ENCODE measurements around the gene KRTAP10-7. TPM values are rescaled to one million over a fixed set of nuclear protein-coding genes. Genes with fewer than 3 reads are reported as not detected.
"Not testable (repeated sequence)": the region's sequence is repeated elsewhere in the genome, so short reads cannot be mapped to it uniquely, and the experiment has no call there.

Gene KRTAP10-7
- polyA plus RNA-seq, 4 donors, result not detected

DNA sequence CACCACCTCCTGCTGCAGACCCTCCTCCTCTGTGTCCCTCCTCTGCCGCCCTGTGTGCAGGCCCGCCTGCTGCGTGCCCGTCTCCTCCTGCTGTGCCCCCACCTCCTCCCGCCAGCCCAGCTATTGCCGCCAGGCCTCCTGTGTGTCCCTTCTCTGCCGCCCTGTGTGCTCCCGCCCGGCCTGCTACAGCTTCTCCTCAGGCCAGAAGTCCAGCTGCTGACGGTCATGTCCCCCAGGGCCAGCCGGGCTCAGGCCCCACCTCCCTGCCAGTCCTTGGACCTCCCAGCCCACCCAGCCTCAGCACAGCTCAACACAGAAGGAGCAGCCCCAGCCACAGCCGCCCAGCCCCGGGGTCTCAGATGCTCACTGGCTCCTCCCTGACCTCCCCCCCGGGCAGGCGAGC is 27.4 kb downstream of the KRTAP10-7 start:
- DNase-seq (ENCODE audit: low read depth in 4 of 4, low spot score in 3 of 4), result not testable (repeated sequence)

GRCh38 chr21:44628707-44629391 is 28.5 kb downstream of the KRTAP10-7 start:
- DNase-seq (ENCODE audit: low read depth in 4 of 4, low spot score in 3 of 4), result no peak

DNA sequence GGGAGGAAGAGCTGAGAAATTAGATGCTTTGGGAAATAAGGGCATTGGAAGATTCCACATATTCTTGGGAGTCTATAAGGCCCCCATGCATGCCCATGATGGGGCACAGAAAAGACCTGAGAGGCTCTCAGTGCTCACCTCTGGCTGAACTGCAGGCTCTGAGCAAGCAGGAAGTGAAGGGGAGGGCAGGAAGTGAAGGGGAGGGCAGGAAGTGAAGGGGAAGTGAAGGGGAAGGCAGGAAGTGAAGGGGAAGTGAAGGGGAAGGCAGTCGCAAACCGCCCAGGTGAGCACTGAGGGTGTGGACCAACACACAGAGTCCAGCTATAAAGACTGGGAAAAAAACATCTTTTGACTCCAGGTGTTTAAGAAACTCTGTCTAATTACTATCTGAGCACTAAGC is 30.0 kb downstream of the KRTAP10-7 start:
- DNase-seq (ENCODE audit: low read depth in 4 of 4, low spot score in 3 of 4), result no peak

GRCh38 chr21:44632067-44632466 is 31.7 kb downstream of the KRTAP10-7 start:
- DNase-seq (ENCODE audit: low read depth in 4 of 4, low spot score in 3 of 4), result no peak

DNA sequence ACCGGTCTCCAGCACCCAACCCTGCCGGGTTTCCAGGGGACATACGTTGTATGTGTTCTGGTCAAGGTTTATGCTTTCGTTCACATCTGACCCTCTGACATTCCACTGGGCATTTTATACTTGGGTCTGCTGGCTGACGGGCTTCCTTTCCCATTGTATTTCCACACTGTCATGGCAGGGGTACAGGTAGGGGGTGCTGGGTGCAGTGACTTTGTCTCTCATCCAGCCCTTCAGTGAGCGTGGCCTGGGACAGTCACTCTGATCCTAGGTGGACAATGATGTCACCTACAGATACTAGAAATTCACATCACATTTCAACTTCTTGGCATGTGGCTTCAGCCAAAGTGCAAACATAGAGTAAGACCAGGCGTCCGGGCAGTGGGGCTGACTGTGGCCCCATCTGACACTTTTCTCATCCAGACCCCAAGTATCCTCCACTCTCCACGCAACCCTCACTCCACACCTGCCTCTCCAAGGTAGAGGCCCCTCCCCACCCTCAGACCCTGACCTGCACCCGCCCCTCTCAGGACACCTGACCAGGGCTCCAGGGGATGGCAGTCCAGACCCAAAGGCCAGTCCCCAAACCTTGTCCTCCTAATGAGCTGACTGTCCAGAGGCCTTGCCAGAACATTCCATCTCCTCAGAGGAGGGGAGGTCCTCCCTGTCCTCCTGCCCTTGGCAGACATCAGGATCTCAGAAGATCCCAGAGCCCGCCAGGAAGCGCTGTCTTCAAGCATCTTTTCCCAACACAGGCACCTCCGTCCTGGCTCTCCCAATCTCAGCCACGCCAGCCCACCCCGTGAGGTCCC is 36.0 kb downstream of the KRTAP10-7 start:
- no peak for DNase-seq (ENCODE audit: low read depth in 4 of 4, low spot score in 3 of 4)

DNA sequence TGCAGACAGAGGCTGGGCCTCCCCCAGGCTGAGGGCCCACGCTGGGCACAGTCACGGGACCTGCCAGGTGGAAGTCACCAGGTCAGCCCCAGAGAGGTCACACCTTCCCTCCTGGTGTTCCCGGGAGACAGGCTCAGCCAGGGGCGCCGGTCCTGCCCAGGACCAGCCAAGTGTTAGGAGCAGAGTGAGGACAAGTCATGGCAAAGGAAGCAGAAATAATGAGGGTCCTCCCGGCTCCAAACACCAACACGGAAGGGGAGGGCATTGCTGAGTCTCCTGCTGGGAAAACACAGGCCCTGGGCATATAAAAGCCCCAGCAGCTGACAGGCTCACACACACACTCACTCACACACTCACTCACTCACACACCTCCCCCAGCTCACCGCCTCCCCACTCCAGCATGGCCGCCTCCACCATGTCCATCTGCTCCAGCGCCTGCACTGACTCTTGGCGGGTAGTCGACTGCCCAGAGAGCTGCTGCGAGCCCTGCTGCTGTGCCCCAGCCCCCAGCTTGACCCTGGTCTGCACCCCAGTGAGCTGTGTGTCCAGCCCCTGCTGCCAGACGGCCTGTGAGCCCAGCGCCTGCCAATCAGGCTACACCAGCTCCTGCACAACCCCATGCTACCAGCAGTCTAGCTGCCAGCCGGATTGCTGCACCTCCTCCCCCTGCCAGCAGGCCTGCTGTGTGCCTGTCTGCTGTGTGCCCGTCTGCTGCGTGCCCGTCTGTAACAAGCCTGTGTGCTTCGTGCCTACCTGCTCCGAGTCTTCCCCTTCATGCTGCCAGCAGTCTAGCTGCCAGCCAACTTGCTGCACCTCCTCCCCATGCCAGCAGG is 36.8 kb downstream of the KRTAP10-7 start, which contains the start of gene KRTAP10-10:
Gene KRTAP10-10, plus strand, starts transcription at position 339 of the 833 bp plus-strand sequence. Its CDS starts 62 bp downstream, at position 401.
- no peak for DNase-seq (ENCODE audit: low read depth in 4 of 4, low spot score in 3 of 4)

DNA sequence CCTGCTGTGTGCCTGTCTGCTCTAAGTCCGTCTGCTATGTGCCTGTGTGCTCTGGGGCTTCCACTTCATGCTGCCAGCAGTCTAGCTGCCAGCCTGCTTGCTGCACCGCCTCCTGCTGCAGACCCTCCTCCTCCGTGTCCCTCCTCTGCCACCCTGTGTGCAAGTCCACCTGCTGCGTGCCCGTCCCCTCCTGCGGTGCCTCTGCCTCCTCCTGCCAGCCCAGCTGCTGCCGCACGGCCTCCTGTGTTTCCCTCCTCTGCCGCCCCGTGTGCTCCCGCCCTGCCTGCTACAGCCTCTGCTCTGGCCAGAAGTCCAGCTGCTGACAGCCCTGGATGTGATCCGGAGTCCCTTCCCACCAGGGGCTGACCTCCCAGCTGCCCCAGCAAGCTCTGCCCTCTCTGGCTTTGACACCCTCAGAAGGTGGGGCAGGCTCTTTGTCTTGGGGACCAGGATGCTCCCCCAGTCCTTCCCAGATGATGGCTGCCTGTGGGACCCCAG is 37.5 kb downstream of the KRTAP10-7 start:
- DNase-seq (ENCODE audit: low read depth in 4 of 4, low spot score in 3 of 4), result not testable (repeated sequence)

- DNase-seq (ENCODE audit: low read depth in 4 of 4, low spot score in 3 of 4), result not testable (repeated sequence)
Measured at GRCh38 chr21:44638506-44639330, 38.3 kb downstream of the KRTAP10-7 start.

DNA sequence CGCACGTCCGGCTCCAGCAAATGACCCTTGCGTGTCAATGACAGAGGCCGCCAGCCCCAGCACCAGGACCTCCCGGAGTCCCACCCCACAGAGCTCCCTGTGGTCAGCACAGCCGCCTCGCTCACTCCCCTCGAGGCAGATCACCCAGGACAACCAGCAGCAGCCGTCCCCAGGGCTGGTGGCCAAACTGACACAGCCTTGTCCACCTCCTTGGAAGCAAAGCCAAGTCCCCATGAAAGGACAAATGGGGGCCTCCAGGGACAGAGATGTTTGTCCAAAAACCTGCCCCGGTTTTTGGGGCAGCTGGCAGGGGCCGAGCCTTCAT is 38.9 kb downstream of the KRTAP10-7 start:
- DNase-seq (ENCODE audit: low read depth in 4 of 4, low spot score in 3 of 4), result no peak

DNA sequence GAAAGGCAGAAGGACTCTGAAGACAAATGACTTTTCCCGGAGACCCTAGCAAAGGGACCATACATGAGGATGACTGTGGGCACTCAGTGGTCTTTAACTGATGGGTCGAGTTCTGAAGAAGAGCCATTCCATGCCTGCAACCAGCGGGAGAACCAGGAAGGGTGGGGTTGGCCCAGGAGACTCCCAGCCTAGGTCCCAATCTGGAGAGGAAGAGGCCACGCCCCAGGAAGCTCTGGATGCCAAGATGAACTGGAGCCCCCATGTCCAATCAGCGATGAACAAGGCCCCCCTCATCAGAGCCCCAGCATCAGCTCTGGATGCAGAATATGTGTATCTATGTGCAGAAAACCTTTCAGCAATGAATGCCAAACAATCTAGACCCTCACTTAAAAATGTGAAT is 40.4 kb downstream of the KRTAP10-7 start:
- no peak for DNase-seq (ENCODE audit: low read depth in 4 of 4, low spot score in 3 of 4)

DNA sequence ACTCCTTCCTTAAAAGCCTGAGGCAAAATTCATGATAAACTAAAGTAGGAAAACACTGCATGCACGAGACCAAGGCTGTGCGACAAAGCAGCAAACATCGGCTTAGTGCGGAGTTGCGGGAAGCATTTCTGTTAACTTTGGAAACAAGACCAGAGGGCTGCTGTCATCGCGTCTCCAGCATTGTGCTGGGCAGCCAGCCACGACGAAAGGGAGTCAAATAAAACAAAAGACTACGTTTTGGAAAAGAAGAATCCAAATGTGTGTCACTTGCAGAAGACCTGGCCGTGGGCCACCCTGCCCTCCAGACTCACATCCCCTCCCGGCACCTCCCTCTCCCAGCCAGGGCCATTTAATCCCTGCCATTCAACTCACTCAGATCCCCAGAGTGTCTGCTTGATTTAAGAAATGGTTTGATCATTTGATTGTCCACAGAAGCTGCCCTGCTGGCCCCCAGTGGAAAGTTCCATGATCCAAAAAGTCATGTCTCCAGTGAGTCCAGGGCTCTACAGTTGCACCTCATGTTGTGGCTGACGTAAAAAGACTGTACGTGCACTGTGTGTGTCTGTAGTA is 43.4 kb downstream of the KRTAP10-7 start:
- DNase-seq (ENCODE audit: low read depth in 4 of 4, low spot score in 3 of 4), result no peak

DNA sequence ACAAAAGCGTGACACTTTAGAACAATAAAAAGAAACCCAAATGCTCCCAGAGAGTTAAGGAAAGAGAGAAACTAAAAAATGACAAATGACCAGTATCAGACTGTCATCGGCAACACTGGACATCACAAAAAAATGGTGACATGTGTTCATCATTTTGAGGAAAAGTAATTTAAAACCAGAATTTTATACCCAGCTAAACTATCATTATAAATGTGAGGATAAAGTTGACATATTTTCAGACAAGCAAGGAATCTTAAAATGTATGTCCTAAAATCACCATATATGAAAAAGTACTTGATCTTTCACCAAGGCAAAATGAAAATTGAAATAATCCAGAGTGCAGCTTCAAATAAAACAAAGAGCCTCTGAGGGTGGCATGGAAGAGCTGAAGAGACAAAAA is 44.5 kb downstream of the KRTAP10-7 start:
- no peak for DNase-seq (ENCODE audit: low read depth in 4 of 4, low spot score in 3 of 4)

DNA sequence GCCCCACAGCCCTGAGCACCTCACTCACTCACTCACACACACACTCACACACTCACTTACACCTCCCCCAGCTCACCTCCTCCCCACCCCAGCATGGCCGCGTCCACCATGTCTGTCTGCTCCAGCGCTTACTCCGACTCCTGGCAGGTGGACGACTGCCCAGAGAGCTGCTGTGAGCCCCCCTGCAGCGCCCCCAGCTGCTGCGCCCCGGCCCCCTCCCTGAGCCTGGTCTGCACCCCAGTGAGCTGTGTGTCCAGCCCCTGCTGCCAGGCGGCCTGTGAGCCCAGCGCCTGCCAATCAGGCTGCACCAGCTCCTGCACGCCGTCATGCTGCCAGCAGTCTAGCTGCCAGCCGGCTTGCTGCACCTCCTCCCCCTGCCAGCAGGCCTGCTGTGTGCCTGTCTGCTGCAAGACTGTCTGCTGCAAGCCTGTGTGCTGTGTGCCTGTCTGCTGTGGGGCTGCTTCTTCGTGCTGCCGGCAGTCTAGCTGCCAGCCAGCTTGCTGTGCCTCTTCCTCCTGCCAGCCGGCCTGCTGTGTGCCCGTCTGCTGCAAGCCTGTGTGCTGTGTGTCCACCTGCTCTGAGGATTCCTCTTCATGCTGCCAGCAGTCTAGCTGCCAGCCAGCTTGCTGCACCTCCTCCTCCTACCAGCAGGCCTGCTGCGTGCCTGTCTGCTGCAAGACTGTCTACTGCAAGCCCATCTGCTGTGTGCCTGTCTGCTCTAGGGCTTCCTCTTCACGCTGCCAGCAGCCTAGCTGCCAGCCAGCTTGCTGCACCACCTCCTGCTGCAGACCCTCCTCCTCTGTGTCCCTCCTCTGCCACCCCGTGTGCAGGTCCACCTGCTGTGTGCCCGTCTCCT is 46.2 kb downstream of the KRTAP10-7 start, which contains the start of gene KRTAP10-11:
Gene KRTAP10-11, plus strand, starts transcription at position 49 of the 856 bp plus-strand sequence. Its CDS starts 45 bp downstream, at position 94.
- not testable (repeated sequence) for DNase-seq (ENCODE audit: low read depth in 4 of 4, low spot score in 3 of 4)

DNA sequence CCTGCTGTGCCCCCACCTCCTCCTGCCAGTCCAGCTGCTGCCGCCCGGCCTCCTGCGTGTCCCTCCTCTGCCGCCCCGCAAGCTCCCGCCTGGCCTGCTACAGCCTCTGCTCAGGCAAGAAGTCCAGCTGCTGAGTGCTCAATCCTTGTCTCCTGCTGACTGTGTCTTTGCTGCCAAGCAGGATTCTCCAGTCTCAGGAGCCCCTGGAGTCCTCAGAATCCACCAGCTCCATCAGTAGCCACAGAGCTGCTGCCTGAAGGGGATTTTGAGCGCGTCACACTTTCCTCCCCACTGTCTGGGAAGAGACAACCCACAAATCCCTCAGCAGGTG is 46.8 kb downstream of the KRTAP10-7 start:
- DNase-seq (ENCODE audit: low read depth in 4 of 4, low spot score in 3 of 4), result no peak

DNA sequence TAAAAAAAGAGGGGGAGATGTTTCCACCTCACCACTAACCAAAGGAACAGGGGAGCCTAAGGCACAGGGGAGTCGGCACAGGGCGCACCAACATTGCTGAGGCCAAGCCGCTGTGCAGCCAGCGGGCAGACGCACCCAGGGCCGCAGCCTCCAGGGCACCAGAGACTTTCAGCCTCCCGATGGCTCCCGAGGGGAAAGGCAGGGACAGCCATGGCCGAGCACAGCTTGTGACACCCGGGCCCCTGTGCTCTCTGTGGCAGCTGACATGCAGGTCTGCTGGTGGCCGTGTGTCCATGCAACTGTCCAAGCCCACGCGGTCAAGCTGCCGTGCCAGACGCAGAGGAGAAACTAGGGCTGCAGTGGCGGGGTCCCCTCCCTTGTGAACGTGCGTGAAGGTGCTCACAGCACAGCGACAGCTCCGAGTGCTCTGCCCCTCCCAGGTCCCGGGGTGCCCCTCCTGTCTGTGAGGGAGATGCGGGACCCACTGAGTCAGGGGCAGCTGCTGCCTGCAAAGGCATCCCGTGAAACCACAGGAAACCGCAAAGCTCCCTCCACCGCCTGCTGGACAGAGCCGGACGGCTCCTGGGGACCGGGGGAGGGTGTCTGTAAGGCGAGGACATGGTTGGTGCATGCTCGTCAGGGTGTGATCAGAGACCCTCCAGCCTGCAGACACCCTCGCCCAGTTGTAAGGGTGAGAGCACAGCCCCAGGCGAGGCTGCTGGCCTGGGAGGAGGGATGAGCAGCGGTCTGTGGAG is 48.3 kb downstream of the KRTAP10-7 start:
- no peak for DNase-seq (ENCODE audit: low read depth in 4 of 4, low spot score in 3 of 4)

DNA sequence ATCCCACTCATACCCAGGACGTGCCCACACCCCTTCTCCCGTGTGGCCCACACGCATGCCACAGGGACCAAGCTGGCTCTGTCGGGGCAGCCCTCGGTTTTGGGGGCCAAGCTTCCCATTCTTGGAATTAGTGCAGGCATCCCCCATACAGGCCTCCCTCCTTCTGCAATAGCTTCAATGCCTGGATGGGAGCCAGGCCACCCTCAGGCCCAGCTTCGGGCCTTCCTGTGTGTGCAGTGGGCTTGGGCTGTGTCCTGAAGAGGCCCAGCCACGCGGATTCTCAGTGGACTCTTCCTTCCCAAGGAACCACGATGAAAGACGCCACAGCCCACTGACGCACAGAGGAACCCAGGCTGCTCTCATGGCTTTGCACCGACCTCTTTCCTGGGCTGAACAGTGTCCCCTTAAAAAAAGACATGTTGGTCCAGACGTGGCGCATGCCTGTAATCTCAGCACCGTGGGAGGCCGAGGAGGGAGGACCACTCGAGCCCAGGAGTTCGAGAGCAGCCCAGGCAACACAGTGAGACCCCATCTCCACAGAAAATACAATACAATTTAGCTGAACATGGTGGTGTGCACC is 49.2 kb downstream of the KRTAP10-7 start:
- no peak for DNase-seq (ENCODE audit: low read depth in 4 of 4, low spot score in 3 of 4)

- DNase-seq (ENCODE audit: low read depth in 4 of 4, low spot score in 3 of 4), result no peak
Measured at GRCh38 chr21:44650265-44650972, 50.0 kb downstream of the KRTAP10-7 start.
